ENCODE results near the gene CPM.

The CPM gene

DNA sequence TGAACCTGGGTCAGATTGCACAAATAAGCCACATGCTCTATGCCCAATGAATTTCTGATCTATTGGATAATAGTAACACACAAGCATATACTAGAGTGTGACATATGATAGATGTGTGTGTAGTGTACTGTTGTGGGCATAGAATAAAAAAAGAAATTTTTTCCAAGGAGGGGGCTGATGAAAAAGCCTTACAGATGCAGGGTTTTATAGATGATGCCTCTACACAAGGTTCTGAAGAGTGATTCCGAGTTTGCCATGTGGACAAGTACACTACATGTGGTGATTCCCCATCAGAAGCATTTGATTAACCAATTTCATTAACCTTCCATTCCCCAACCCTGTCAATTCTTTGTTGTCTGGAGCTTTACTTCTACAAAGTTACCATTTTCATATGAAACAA is 45.3 kb downstream of the CPM start:
- H3K27ac ChIP-seq: no peak overlapping the region
- TF ChIP-seq, protein P1, sequence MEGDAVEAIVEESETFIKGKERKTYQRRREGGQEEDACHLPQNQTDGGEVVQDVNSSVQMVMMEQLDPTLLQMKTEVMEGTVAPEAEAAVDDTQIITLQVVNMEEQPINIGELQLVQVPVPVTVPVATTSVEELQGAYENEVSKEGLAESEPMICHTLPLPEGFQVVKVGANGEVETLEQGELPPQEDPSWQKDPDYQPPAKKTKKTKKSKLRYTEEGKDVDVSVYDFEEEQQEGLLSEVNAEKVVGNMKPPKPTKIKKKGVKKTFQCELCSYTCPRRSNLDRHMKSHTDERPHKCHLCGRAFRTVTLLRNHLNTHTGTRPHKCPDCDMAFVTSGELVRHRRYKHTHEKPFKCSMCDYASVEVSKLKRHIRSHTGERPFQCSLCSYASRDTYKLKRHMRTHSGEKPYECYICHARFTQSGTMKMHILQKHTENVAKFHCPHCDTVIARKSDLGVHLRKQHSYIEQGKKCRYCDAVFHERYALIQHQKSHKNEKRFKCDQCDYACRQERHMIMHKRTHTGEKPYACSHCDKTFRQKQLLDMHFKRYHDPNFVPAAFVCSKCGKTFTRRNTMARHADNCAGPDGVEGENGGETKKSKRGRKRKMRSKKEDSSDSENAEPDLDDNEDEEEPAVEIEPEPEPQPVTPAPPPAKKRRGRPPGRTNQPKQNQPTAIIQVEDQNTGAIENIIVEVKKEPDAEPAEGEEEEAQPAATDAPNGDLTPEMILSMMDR (IDR thresholded peaks at IDR 0.05): no peak
- TF ChIP-seq ZFX (IDR thresholded peaks at IDR 0.05; ENCODE audit: borderline replicate concordance): no peak

DNA sequence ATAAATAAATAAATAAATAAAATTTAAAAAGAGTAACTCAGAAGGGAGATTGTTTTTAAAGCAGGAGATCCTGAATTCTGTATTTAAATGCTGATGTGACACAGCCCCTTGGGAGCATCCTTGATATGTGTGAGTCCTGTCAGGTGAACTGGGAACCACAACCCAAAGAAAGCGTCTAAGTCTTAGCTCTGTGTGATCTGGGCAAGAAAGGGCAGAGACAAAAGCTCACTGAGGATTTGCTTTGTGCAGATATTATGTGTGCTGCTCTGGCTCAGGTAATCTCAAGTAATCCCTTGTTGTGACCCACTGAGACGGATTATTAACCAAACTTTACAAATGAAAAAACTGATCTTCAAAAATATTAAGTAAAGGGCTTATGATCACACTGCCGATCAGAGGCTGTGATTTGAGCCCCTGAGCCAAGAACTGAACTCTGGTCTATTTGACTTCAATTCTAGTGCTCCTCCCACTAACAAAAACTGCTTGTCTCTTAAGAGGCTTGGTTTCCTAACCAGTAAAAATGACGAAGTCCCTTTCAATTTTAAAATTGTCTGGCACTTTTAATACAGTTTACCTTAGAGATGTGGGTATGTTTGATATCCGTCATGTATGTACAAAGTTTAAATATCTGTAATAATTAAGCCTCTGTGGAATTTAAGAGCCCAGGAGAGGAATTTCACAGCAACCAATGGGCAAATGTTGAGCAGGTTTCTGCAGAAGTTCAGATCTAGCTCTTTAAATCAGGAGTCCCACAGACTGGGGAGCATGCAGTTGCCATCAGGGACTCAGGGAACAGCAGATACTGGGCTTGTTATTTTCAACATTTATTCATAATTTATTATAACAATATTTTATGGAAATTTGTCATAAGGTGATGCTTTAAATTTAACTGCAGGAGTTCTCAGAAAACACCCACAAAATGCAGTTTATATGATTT is 46.1 kb downstream of the CPM start:
- no peak overlapping the region for H3K27ac ChIP-seq
- TF ChIP-seq ZFX (IDR thresholded peaks at IDR 0.05; ENCODE audit: borderline replicate concordance): no peak
- TF ChIP-seq, protein P1 (IDR thresholded peaks at IDR 0.05): no peak

DNA sequence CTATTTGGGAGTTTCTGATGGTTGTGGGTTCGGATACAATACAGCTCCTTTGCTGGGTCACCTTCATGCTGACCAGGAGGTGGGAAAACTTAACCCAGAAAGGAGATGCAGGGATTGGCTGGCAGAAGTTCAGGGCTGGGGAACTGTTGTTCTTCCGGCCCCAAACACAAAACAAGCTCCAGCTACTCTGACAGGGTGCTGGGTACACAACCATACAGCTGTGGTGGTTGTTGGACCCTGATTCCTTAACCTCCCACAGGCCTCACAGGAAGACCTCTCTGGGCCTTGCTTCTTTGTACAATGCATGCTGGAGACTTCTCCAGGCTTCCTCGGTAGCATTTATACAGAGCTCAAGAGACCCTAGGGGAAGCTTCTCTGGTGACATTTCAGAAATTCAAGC is 47.6 kb downstream of the CPM start:
- no peak overlapping the region for H3K27ac ChIP-seq
- TF ChIP-seq ZFX (IDR thresholded peaks at IDR 0.05; ENCODE audit: borderline replicate concordance): no peak
- TF ChIP-seq, protein P1 (IDR thresholded peaks at IDR 0.05): no peak

DNA sequence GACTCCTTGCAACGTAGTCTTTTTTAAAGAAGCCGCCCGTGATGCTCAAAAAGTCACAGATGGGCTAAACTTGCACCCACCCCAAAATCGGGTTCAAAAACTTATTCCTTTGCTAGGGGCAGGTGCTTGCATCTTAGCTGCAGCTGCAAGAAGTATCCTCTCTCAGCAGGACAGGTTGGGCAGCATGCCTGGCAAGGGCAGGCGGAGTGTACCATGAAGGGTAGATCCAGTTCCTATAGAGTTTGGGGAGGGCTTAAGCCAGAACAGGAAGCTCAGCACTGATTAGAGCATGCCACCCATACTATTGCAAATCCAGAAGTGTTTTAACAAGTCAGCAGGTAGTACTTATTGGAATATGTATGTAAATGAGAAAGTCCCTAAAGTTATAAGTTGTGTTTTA is 48.7 kb downstream of the CPM start:
- TF ChIP-seq, protein P1 (IDR thresholded peaks at IDR 0.05): no peak
- H3K27ac ChIP-seq: no peak overlapping the region

DNA sequence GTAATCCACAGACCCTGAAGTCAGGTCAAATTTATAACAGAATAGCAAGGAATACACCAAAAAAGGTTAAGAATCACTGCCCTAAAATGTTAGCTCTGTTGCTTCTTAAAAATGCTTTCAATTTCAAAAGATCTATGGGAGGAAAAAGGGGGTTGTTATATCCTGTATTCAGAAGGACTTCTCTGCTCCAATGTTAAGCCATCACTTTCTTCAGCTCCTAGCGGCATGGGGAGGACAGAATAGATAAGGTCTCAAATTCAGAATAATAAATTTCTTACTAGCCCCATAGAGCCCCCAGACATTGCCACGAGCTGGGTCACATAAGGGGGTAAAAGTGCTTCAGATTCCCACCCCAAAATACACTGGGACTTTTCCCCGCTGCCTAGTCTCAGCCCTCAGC is 49.8 kb downstream of the CPM start:
- TF ChIP-seq, protein P1 (IDR thresholded peaks at IDR 0.05): no peak
- no peak for TF ChIP-seq ZFX (IDR thresholded peaks at IDR 0.05; ENCODE audit: borderline replicate concordance)

DNA sequence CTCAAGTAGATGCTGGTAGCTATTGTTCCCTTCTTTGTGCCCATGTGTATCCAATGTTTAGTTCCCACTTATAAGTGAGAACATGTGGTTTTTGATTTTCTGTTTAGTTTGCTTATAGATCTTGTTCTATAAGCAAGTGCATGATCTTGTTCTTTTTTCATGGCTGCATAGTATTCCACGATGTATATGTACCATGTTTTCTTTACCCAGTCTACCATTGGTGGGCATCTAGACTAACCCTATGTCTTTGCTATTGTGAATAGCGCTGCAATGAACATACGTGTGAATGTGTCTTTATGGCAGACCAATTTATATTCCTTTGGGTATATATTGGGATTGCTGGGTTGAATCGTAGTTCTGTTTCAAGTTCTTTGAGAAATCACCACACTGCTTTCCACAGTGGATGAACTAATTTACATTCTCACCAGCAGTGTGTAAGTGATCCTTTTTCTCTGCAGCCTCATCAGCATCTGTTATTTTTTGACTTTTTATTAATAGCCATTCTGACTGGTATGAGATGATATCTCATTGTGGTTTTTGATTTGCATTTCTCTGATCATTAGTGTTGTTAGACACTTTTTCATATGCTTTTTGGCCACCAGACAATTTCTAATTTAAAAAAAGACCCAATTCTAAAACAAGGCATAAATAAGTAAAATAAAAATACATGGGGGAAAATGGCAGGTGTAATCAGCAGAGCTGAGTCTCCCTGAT is 50.6 kb downstream of the CPM start:
- TF ChIP-seq, protein P1 (IDR thresholded peaks at IDR 0.05): no peak
- no peak overlapping the region for H3K27ac ChIP-seq

More for the DNA sequence above, 49.8 kb downstream of the CPM start:
- H3K27ac ChIP-seq: no peak overlapping the region

All from 22Rv1 (cell line).